H1 (cell line): Measurements from ENCODE around the gene PSMG2. TPM values are rescaled to one million over a fixed set of nuclear protein-coding genes. Genes with fewer than 3 reads are reported as not detected.

Source experiments
- CTCF ChIA-PET: fragments of 300-600 bp; sonication (Branson Sonifier 250); formaldehyde crosslinking; loops from one replicate; lab custom pipeline; 2021; ENCODE audit not compliant: partially characterized antibody; lab: Charles Lee
- POLR2A ChIA-PET: fragments of 300-600 bp; sonication (Branson Sonifier 250); formaldehyde crosslinking; loops from one replicate; lab custom pipeline; 2021; ENCODE audit warnings: inconsistent platforms; ENCODE audit not compliant: partially characterized antibody; lab: Charles Lee
- DNase-seq, 2 experiments: peaks; one replicate each; pipeline versions ENCODE4 v3.0.0 to v3.0.0-alpha.2; 2010 to 2022; ENCODE audit warnings: low spot score in 2 of 2, low read depth in 1 of 2, mixed read lengths in 1 of 2
- FAIRE-seq: peaks from 2 replicates; lab custom pipeline; 2011; peaks lifted over from hg19 to GRCh38; lab: Jason Lieb, UNC
- H2AFZ ChIP-seq: 2 replicates; pipeline ENCODE4 v1.8.1; 2012; ENCODE audit warnings: low read length, inconsistent platforms
- H2AK5ac ChIP-seq: 2 replicates; pipeline ENCODE4 v1.6.1; 2013; ENCODE audit warnings: low read depth, low read length
- H2BK120ac ChIP-seq: replicated peaks from 2 replicates; pipeline ENCODE3; 2013; ENCODE audit warnings: low read depth, low read length, inconsistent platforms
- H2BK12ac ChIP-seq: 2 replicates; pipeline ENCODE4 v1.6.1; 2013; ENCODE audit warnings: low read depth, low read length
- H2BK15ac ChIP-seq: 2 replicates; pipeline ENCODE4 v1.6.1; 2013; ENCODE audit warnings: low read length
- H2BK20ac ChIP-seq: 2 replicates; pipeline ENCODE4 v1.6.1; 2013; ENCODE audit warnings: low read length
- H2BK5ac ChIP-seq: 2 replicates; pipeline ENCODE4 v1.6.1; 2013; ENCODE audit warnings: low read depth, low read length
- H3K14ac ChIP-seq: 2 replicates; pipeline ENCODE4 v1.6.1; 2013; ENCODE audit warnings: inconsistent platforms; ENCODE audit not compliant: insufficient read length
- H3K18ac ChIP-seq: 2 replicates; pipeline ENCODE4 v1.6.1; 2013; ENCODE audit warnings: low read length; ENCODE audit errors: extremely low read depth
- H3K23ac ChIP-seq: 2 replicates; pipeline ENCODE4 v1.6.1; 2013; ENCODE audit warnings: inconsistent platforms; ENCODE audit not compliant: insufficient read length
- H3K23me2 ChIP-seq: 2 replicates; pipeline ENCODE4 v1.6.1; 2013; ENCODE audit warnings: low read depth, low read length
- H3K27ac ChIP-seq: 2 replicates; pipeline ENCODE4 v1.6.1; 2011; ENCODE audit warnings: low read depth, low read length, inconsistent platforms
- H3K27me3 ChIP-seq, 4 experiments: replicated peaks in 1 of 4; 1 replicate in 1 of 4; 2 replicates in 3 of 4; pipeline versions ENCODE4 v1.6.1 to v1.8.1; 2011 to 2013; ENCODE audit warnings: low read length in 3 of 4, mild to moderate bottlenecking in 3 of 4, inconsistent platforms in 2 of 4, mixed read lengths in 2 of 4, moderate library complexity in 1 of 4; ENCODE audit not compliant: control insufficient read depth in 3 of 4, insufficient read depth in 3 of 4; ENCODE audit errors: extremely low read depth in 1 of 4
- H3K36me3 ChIP-seq, 4 experiments: 2 replicates each; pipeline versions ENCODE4 v1.6.1 to v1.8.1; 2011 to 2013; ENCODE audit warnings: mild to moderate bottlenecking in 4 of 4, low read length in 3 of 4, moderate library complexity in 2 of 4, control low read depth in 1 of 4, inconsistent platforms in 1 of 4; ENCODE audit not compliant: insufficient read depth in 4 of 4, control insufficient read depth in 2 of 4
- H3K4ac ChIP-seq: replicated peaks from 2 replicates; pipeline ENCODE3; 2013; ENCODE audit warnings: low read length, low read depth, mixed read lengths, inconsistent platforms; ENCODE audit not compliant: insufficient read length
- H3K4me1 ChIP-seq, 4 experiments: replicated peaks in 1 of 4; 1 replicate in 1 of 4; 2 replicates in 3 of 4; pipeline versions ENCODE4 v1.6.1 to v1.8.1; 2011 to 2013; ENCODE audit warnings: low read length in 3 of 4, inconsistent platforms in 2 of 4, mixed read lengths in 1 of 4; ENCODE audit not compliant: insufficient read depth in 4 of 4, control insufficient read depth in 3 of 4
- H3K4me2 ChIP-seq, 2 experiments: 2 replicates each; pipeline versions ENCODE4 v1.6.1 to v1.8.1; 2011 to 2013; ENCODE audit warnings: low read depth in 2 of 2, low read length in 2 of 2, control low read depth in 1 of 2, inconsistent platforms in 1 of 2, mild to moderate bottlenecking in 1 of 2; ENCODE audit not compliant: insufficient read depth in 1 of 2
- H3K4me3 ChIP-seq, 4 experiments: fragments of 200-600, 300-600 bp in 1 of 4; sonication (generic), shearing (Covaris generic), sonication (Bioruptor Twin) in 1 of 4; 2 replicates each; pipeline versions ENCODE4 v1.5.1 to v1.8.1; 2011 to 2016; ENCODE audit warnings: low read length in 4 of 4, low read depth in 3 of 4, control low read depth in 2 of 4, inconsistent platforms in 2 of 4, mild to moderate bottlenecking in 2 of 4, mixed read lengths in 1 of 4, moderate library complexity in 1 of 4; ENCODE audit not compliant: insufficient read depth in 2 of 4; ENCODE audit errors: extremely low read depth in 1 of 4
- H3K56ac ChIP-seq: replicated peaks from 2 replicates; pipeline ENCODE3; 2013; ENCODE audit warnings: low read depth, mild to moderate bottlenecking, mixed read lengths, low read length, inconsistent platforms; ENCODE audit not compliant: insufficient read length
- H3K79me1 ChIP-seq: 2 replicates; pipeline ENCODE4 v1.6.1; 2013; ENCODE audit warnings: low read depth, low read length, control low read depth
- H3K79me2 ChIP-seq, 2 experiments: 2 replicates each; pipeline versions ENCODE4 v1.6.1 to v1.8.1; 2012 to 2013; ENCODE audit warnings: low read length in 2 of 2, mild to moderate bottlenecking in 2 of 2, inconsistent platforms in 1 of 2; ENCODE audit not compliant: insufficient read depth in 2 of 2, control insufficient read depth in 1 of 2
- H3K9ac ChIP-seq, 4 experiments: replicated peaks in 1 of 4; 1 replicate in 1 of 4; 2 replicates in 3 of 4; pipeline versions ENCODE4 v1.6.1 to v1.8.1; 2011 to 2013; ENCODE audit warnings: low read depth in 3 of 4, low read length in 3 of 4, control low read depth in 2 of 4, mild to moderate bottlenecking in 2 of 4, moderate library complexity in 2 of 4, inconsistent platforms in 1 of 4; ENCODE audit errors: extremely low read depth in 1 of 4
- H3K9me3 ChIP-seq, 2 experiments: 2 replicates each; pipeline versions ENCODE4 v1.6.1 to v1.8.1; 2012 to 2013; ENCODE audit warnings: mild to moderate bottlenecking in 2 of 2, moderate library complexity in 2 of 2, control low read depth in 1 of 2, inconsistent platforms in 1 of 2, low read depth in 1 of 2, low read length in 1 of 2, mixed read lengths in 1 of 2; ENCODE audit not compliant: insufficient read depth in 2 of 2
- H4K20me1 ChIP-seq, 2 experiments: replicated peaks in 1 of 2; 2 replicates each; pipeline versions ENCODE3 to v1.8.1; 2011 to 2013; ENCODE audit warnings: inconsistent platforms in 2 of 2, low read length in 2 of 2, mild to moderate bottlenecking in 1 of 2; ENCODE audit not compliant: insufficient read depth in 2 of 2, control insufficient read depth in 1 of 2
- H4K5ac ChIP-seq: 2 replicates; pipeline ENCODE4 v1.6.1; 2013; ENCODE audit warnings: low read length, low read depth, mixed read lengths, inconsistent platforms; ENCODE audit not compliant: insufficient read length
- H4K8ac ChIP-seq: 2 replicates; pipeline ENCODE4 v1.8.0; 2013; ENCODE audit warnings: mild to moderate bottlenecking, moderate library complexity, low read length, inconsistent platforms; ENCODE audit not compliant: insufficient read depth; ENCODE audit errors: extremely low read depth
- H4K91ac ChIP-seq: replicated peaks from 2 replicates; pipeline ENCODE3; 2013; ENCODE audit warnings: low read length, mixed read lengths, inconsistent platforms; ENCODE audit not compliant: insufficient read length
- CBX8 ChIP-seq: fragments of 300-800, 300-1000 bp; sonication (generic); IDR thresholded peaks from 2 replicates; pipeline ENCODE4 v1.7.1; 2016; ENCODE audit warnings: low read depth, low read length, borderline replicate concordance
- CHD1 ChIP-seq: IDR thresholded peaks from 2 replicates; pipeline ENCODE4 v1.6.1; 2012; ENCODE audit warnings: low read depth, low read length, improper control_type of control experiment
- CTBP2 ChIP-seq: IDR thresholded peaks from 2 replicates; pipeline ENCODE4 v1.7.0; 2011; ENCODE audit warnings: borderline replicate concordance, mild to moderate bottlenecking, moderate library complexity, mixed read lengths, low read length; ENCODE audit not compliant: insufficient read depth, insufficient read length
- EP300 ChIP-seq, 2 experiments: IDR thresholded peaks; 1 replicate in 1 of 2; 2 replicates in 1 of 2; pipeline ENCODE4 v1.6.1; 2011 to 2012; ENCODE audit warnings: low read depth in 2 of 2, low read length in 2 of 2, mild to moderate bottlenecking in 2 of 2, borderline replicate concordance in 1 of 2, inconsistent platforms in 1 of 2, moderate library complexity in 1 of 2
- FOSL1 ChIP-seq: IDR thresholded peaks from 2 replicates; pipeline ENCODE4 v1.6.1; 2011; ENCODE audit warnings: mild to moderate bottlenecking, low read depth, low read length, moderate library complexity; ENCODE audit not compliant: insufficient read depth
- HDAC2 ChIP-seq, 2 experiments: fragments of 300-600 bp in 1 of 2; sonication (generic) in 1 of 2; IDR thresholded peaks; 2 replicates each; pipeline ENCODE4 v1.6.1; 2011 to 2012; ENCODE audit warnings: low read depth in 2 of 2, low read length in 2 of 2, mild to moderate bottlenecking in 2 of 2, moderate library complexity in 2 of 2, borderline replicate concordance in 1 of 2, inconsistent platforms in 1 of 2
- MAFK ChIP-seq: IDR thresholded peaks from 2 replicates; pipeline ENCODE4 v1.6.1; 2012; ENCODE audit warnings: low read depth, mild to moderate bottlenecking, improper control_type of control experiment, low read length
- SIN3A ChIP-seq, 2 experiments: IDR thresholded peaks in 1 of 2; conservative IDR thresholded peaks in 1 of 2; 2 replicates each; pipeline ENCODE4 v1.6.1; 2011 to 2012; ENCODE audit warnings: low read length in 2 of 2, improper control_type of control experiment in 1 of 2, low read depth in 1 of 2, mild to moderate bottlenecking in 1 of 2
- SIRT6 ChIP-seq: IDR thresholded peaks from one replicate; pipeline ENCODE4 v1.7.1; 2012; ENCODE audit warnings: low read length, inconsistent platforms
- TEAD4 ChIP-seq: IDR thresholded peaks from 2 replicates; pipeline ENCODE4 v1.6.1; 2012; ENCODE audit warnings: low read depth, low read length, inconsistent platforms, mixed read lengths
- WGBS, 2 experiments: shearing (Covaris generic) in 1 of 2; methylation state at CpG; one replicate each; pipeline versions ENCODE4 v1.1.6 to v1.1.7; 2013 to 2015; ENCODE audit warnings: low lambda C conversion rate in 2 of 2, mixed read lengths in 2 of 2, inconsistent platforms in 1 of 2, low coverage in 1 of 2, missing lambda C conversion rate in 1 of 2; ENCODE audit not compliant: insufficient replicate concordance in 2 of 2, insufficient coverage in 1 of 2, insufficient read length in 1 of 2; ENCODE audit errors: extremely low coverage in 1 of 2, missing lambda C conversion rate in 1 of 2; 5-methylcytosine and 5-hydroxymethylcytosine counted together
- polyA plus RNA-seq, 7 experiments: library from polyadenylated mRNA; depleted of rRNA in 3 of 7; stranded (reverse) in 5 of 7; unstranded in 2 of 7; fragments of >200 nt in 5 of 7; fragments of 200-250 nt in 2 of 7; gene quantifications; 1 replicate in 5 of 7; 2 replicates in 1 of 7; 4 replicates in 1 of 7; pipeline versions ENCODE4 v1.2.1 to v1.2.3, GENCODE V29; 2011 to 2013; ENCODE audit warnings: missing spikeins in 2 of 7, mixed read lengths in 2 of 7
- total RNA-seq: library from RNA; stranded (reverse); fragmentation: NEBNext Ultra II Directional; extraction: Animal tissue kit (Norgen Biotek cat#: 25700); gene quantifications from 2 replicates; pipeline ENCODE4 v1.2.1, GENCODE V29; 2021

PSMG2 gene
- total and polyA plus RNA-seq, 2 of the 8 experiments (the other 6 are each of a cell fraction or from before 2014, with no cell fraction given) = 52.9 to 79.3 TPM

GRCh38 chr18:12769644-12770440, 67.0 kb downstream of the PSMG2 start:
- no peaks in the 10 kb centered on the region for H3K36me3 ChIP-seq
- H2AFZ ChIP-seq = no peak overlapping the region
- no peak overlapping the region for H3K14ac ChIP-seq
- no peak overlapping the region for H3K18ac ChIP-seq
- H2BK5ac ChIP-seq = no peak overlapping the region
- no peak overlapping the region for H3K4me2 ChIP-seq
- H3K79me2 ChIP-seq = no peaks in the 10 kb centered on the region
- no peak overlapping the region for H2BK20ac ChIP-seq
- ChIA-PET CTCF (interaction anchor here (0.9 to 1.4 kb wide), 5 partner anchors 29 to 165 kb away, joined by 3 to 4 read pairs (median 3); no protein-coding TSS in a partner anchor), POLR2A (interaction anchor here (1.6 kb wide), 1 partner anchor 11 kb away, joined by 3 read pairs; no protein-coding TSS in a partner anchor)
- H3K4me1 ChIP-seq = peaks cover 0 to 6% (median 4%) of the 10 kb centered on the region in 4 experiments; a peak in 4 of 7 replicates
- H3K9me3 ChIP-seq = no peaks in the 10 kb centered on the region
- H2BK15ac ChIP-seq = no peak overlapping the region
- no peak overlapping the region for H4K5ac ChIP-seq
- no peak overlapping the region for H4K91ac ChIP-seq
- no peak overlapping the region for H3K4ac ChIP-seq
- no peaks in the 10 kb centered on the region for H3K27me3 ChIP-seq
- no peak overlapping the region for H2BK120ac ChIP-seq
- H3K23ac ChIP-seq = no peak overlapping the region
- FAIRE-seq (no peak), DNase-seq (no peak)
- H3K4me3 ChIP-seq = no peak overlapping the region
- no peaks in the 10 kb centered on the region for H3K23me2 ChIP-seq
- 89% methylated on average over 4 of the region's 4 CpGs; no CpG with 5 or more reads in 1 of the 2 experiments for WGBS, 2 experiments
- no peak overlapping the region for H2AK5ac ChIP-seq
- no peak overlapping the region for H3K9ac ChIP-seq
- H3K27ac ChIP-seq = no peak overlapping the region
- H4K20me1 ChIP-seq = no peaks in the 10 kb centered on the region
- H2BK12ac ChIP-seq = no peak overlapping the region
- no peaks in the 10 kb centered on the region for H3K79me1 ChIP-seq
- no peak overlapping the region for H4K8ac ChIP-seq
- no peak overlapping the region for H3K56ac ChIP-seq
- TF ChIP-seq TEAD4 (no peak), FOSL1 (no peak), CTBP2 (no peak), CBX8 (no peak), HDAC2 (IDR thresholded peaks at IDR 0.05; ENCODE audit: borderline replicate concordance in 1 of 2, low read depth in 2 of 2, low read length in 2 of 2) (no peak), EP300 (IDR thresholded peaks at IDR 0.05; ENCODE audit: borderline replicate concordance in 1 of 2, low read depth in 2 of 2, low read length in 2 of 2) (no peak), SIN3A (conservative IDR thresholded peaks at IDR 0.05 in 1 of 2, IDR thresholded peaks at IDR 0.05 in 1 of 2; ENCODE audit: low read depth in 1 of 2, low read length in 2 of 2) (no peak), CHD1 (no peak), MAFK (no peak), SIRT6 (no peak)
